CD1c-positive myeloid dendritic cell (primary cell): ENCODE measurements around the gene EIF1AD.
"Not testable (repeated sequence)": the region's sequence is repeated elsewhere in the genome, so short reads cannot be mapped to it uniquely, and the experiment has no call there.

Experiments used
- DNase-seq: peaks from one replicate; pipeline ENCODE4 v3.0.0-alpha.2; 2016; ENCODE audit errors: extremely low spot score

Gene EIF1AD

DNA sequence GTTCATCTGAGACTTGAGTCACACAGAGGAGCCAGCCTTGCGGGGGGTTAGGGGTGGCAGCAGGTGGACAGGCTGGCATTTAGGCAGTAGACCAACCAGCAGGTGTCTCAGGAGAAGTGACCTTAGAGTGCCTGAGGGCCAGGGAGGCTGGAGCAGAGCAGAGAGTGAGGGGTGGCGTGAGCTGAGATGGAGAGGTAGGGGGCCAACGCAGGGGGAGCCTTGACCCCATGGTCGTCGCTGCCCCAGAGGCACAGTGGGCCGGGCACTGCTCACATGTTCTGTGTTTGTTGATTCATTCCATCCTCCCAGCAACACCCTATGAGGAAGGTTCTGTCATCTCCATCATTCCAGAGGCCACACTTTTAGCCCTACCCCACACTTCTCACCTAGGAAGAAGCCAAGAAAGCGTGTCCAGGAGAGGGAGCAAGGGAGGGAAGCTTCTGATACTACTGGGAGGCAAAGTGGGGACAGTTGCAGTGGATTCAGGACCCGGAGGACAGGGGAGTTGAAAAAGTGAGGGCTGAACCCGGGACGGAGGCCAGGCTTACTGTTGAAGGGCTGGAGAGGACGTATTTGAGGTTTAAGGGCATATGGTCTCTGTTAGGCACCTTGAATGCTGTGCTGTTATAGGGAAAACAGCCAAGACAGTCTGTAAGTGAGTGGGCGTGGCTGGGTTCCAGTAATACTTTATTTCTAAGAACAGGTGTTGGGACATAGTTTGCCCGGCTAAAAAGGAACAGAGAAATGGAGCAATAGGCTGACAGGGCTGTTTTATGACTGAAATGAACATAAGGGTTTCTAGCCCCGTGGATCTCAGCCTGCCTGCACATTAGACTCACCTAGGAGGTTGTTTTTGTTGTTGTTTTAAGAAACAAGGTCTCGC is 33.1 kb downstream of the EIF1AD start:
- peak; percentile 86 for DNase-seq

DNA sequence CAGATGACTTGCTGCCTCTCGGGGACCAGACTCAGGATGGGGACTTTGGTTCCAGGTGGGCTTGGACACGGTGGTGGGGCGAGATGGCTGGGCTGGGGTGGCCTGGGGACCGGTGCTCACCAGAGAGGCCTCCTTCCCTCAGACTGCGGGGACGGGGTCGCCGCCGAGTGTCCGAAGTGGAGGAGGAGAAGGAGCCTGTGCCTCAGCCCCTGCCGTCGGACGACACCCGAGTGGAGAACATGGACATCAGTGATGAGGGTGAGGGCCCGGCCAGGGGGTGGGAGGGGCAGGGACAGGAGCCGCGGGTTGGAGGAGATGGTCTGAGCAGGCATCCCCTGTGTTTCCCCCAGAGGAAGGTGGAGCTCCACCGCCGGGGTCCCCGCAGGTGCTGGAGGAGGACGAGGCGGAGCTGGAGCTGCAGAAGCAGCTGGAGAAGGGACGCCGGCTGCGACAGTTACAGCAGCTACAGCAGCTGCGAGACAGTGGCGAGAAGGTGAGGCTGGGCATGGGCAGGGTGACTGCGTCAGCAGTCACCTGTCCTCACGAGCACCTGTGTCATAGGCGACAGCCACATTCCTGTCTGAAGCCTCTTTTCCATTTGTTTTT is 34.5 kb downstream of the EIF1AD start:
- no peak for DNase-seq

DNA sequence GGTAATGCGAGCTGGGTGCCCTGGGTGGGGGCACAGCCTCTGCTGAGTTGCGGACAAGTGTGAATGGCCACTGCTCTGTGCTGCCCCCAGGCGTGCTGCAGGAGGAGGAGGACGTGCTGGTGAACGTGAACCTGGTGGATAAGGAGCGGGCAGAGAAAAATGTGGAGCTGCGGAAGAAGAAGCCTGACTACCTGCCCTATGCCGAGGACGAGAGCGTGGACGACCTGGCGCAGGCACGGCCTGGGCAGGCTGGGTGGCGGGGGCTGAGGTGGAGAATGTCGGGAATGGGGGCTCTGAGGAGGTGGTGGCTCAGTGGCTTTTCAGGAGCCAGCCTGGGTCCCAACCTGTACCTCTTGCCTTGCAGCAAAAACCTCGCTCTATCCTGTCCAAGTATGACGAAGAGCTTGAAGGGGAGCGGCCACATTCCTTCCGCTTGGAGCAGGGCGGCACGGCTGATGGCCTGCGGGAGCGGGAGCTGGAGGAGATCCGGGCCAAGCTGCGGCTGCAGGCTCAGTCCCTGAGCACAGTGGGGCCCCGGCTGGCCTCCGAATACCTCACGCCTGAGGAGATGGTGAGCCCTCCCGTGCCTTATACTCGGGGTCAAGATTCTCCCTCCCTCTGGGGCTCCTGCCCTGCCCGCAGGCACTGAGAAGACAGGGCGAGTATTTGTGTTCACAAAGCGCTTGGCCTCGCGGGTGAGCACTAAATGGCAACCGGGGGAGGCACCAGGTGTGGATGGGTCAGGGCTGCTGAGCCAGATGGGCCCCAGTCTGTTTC is 35.8 kb downstream of the EIF1AD start:
- DNase-seq, result no peak

DNA sequence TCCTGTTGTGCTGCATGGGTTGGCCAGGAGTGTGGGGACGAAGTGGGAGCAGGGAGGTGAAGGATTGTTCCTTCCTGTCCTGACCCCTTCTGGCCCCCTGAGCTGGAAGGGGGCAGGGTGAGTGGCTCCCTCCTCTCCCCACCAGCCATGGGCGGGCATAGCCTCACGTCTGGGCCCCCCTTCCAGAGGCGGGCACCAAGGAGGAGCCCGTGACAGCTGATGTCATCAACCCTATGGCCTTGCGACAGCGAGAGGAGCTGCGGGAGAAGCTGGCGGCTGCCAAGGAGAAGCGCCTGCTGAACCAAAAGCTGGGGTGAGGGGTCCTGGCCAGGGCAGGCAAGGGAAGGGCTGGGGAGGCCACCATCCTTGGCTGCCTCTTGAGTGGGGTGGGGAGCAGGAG is 37.1 kb downstream of the EIF1AD start:
- DNase-seq, result no peak

DNA sequence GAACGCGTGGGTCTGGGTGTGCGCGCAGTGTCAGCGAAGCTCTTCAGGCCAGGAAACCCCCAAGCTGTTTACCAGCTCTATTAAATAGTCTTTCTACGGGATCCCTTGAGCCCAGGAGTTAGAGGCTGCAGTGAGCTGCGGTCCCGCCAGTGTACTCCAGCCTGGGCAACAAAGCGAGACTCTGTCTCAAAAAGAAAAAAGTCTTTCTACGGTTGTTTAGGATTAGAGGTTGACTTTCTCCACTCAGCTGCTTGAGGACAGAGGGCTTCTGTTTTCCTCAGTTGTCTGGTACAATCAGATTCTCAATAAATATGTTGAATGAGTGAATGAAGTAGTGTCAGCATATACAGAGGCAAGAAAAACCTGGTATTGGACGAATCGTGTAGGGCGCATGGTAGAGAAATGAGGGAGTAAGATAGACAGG is 39.8 kb downstream of the EIF1AD start:
- DNase-seq, result no peak

DNA sequence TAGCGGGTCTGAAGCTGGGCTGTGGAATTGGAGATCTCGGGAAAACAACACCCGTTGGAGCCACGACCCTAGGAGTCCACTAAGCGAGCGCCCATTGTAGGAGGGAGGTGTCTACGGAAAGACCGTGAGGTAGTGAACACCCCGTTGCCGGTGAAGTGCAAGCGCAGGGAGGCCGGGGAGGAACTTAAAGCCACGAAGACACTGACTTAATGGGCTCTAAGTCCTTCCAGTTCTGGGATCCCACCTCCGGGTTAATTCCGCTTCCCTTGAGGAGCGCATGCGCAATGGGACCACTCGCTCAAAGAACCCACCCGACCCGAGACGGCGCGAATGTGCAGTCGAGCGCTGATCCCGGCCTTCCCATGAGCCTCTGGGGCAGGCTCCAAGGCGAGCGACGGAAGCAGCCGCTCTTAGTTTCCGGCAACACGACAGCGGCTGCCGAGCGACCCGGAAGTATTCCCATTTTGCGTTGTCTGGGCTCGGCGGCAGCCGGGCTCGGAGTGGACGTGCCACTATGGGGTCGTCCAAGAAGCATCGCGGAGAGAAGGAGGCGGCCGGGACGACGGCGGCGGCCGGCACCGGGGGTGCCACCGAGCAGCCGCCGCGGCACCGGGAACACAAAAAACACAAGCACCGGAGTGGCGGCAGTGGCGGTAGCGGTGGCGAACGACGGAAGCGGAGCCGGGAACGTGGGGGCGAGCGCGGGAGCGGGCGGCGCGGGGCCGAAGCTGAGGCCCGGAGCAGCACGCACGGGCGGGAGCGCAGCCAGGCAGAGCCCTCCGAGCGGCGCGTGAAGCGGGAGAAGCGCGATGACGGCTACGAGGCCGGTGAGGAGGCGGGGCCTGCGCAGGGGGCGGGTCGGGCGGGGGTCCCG is 40.5 kb downstream of the EIF1AD start, which contains the start of gene SART1:
SART1 (plus strand) TSS at position 468 of the 874 bp plus-strand sequence; CDS start at position 515, 47 bp downstream.
- DNase-seq, result peak; percentile 98

DNA sequence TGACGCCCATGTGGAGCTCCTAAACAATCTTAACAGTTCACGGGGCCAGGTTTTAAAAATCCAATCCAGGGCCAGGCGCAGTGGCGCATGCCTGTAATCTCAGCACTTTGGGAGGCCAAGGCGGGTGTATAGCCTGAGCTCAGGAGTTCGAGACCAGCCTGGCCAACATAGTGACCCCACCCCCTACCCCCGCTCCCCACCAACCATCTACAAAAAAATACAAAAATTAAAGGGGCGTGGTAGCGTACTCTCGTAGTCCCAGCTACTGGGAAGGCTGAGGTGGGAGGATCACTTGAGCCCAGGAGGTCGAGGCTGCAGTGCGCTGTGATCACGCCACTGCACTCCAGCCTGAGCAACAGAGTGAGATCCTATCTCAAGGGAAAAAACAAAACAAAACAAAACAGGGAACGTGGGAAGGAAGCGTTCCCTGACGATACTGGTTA is 41.1 kb downstream of the EIF1AD start:
- no peak for DNase-seq

DNA sequence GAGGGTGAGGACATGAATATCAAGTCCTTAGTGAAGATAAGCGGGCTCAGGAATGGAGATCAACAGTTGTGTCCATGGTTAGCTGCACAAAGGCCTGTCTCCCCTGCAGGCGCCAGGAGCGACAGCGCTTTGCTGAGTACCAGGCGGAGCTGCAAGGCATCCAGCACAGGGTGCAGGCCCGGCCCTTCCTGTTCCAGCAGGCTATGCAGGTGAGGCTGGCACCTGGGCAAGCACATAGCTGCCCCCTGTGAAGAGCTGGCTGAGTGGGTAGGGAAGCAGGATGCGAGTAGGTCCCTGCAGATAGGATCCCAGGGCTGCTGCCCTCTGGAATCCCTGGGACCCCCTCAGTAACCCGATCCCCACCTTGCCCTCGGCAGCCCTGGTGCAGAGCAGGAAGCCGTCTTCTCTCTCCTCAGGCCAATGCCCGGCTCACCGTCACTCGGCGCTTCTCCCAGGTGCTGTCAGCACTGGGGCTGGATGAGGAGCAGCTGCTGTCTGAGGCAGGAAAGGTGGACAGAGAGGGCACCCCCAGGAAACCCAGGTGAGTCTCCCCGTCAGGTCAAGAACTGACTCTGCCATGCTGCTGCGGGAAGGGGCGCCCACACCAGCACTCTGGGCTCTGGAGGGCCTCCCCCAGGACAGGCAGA is 43.1 kb downstream of the EIF1AD start:
- no peak for DNase-seq

DNA sequence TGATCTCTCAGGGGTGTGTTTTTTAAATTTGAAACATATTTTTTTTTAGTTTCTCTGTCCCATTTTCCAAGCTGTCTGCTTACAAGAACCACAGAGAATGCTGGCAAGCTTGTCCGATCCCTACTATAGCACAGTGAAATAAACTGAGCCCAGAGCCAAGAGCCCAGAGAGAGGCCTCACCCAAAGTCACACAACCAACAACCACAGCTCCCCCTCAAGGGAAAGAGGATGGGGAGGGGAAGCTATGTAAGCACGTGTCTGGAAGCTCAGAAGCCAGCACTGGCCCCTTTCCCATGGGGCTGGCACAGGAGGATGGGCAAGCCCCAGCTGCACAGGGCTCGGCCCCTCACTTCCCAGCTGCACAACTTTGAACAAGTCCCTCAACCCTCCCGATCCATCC is 43.7 kb downstream of the EIF1AD start:
- DNase-seq, result no peak

DNA sequence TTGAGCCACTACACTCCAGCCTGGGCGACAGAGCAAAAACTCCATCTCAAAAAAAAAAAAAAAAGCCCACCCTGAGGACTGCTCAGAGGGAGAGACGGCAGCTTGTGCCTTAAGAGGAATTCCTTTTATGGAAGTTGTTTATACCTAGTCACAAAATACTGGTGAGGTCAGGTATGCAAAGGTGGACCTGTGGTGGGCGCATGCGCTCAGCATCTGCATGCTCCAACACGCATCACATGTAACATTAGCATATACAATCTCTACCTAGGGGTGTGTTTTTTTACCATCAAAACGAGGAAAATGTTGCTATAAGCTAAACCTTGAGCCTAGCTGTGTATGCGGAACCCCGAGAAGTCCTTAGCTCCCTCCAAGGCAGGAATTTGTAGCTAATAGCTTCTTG is 47.2 kb downstream of the EIF1AD start:
- DNase-seq, result no peak

DNA sequence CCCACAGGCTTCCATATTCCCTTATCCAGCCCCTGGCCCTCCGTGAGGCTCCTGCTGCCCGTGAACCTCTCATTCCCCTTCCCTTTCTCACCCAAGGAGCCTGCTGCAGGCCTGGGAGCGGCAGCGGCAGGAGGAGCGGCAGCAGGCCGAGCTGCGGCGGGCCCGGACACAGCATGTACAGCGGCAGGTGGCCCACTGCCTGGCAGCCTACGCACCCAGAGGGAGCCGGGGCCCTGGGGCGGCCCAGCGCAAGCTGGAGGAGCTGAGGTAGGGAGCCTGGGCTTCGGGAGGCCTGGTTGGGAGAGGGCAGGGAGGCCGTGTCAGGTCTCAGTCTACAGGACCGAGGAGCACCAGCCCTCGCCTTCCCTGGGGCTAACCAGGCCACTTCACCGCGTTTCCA is 48.5 kb downstream of the EIF1AD start:
- no peak for DNase-seq

DNA sequence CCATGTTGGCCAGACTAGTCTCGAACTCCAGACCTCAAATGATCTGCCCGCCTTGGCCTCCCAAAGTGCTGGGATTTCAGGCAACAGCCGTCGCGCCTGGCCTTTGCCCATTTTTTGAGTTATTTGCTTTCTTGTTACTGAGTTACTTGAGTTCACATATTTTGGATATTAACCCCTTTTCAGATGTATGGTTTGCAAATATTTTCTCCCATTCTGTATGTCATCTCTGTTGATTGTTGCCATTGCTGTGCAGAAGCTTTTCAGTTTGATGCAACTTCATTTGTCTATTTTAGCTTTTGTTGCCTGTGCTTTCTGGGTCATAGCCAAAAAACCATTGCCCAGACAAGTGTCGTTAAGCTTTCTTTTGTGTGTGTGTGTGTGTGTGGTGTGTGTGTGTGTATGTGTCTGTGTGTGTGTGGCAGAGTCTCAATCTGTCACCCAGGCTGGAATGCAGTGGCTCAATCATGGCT is 49.9 kb downstream of the EIF1AD start:
- no peak for DNase-seq

DNA sequence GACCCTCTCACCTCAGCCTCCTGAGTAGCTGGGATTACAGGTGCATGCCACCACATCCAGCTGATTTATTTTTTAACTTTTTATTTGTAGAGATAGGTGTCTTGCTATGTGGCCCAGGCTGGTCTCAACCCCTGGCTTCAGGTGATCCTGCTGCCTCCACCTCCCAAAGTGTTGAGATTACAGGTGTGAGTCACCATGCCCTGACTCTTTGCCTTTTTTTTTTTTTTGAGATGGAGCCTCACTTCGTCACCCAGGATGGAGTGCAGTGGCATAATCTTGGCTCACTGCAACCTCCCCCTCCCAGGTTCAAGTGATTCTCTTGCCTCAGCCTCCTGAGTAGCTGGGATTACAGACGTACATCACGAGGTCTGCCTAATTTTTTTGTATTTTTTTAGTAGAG is 50.3 kb downstream of the EIF1AD start:
- not testable (repeated sequence) for DNase-seq

DNA sequence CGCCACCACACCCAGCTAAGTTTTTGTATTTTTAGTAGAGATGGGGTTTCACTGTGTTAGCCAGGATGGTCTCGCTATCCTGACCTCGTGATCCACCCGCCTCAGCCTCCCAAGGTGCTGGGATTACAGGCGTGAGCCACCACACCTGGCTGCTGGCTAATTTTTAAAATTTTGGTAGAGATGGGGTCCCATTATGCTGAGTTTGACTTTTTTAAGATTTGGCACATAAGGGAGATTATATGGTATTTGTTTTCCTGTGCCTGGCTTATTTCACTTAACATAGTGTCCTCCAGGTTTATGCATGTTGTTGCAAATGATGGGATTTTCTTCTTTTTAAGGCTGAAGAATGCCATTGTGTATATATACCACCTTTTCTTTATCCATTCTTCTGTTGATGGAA is 51.2 kb downstream of the EIF1AD start:
- not testable (repeated sequence) for DNase-seq

DNA sequence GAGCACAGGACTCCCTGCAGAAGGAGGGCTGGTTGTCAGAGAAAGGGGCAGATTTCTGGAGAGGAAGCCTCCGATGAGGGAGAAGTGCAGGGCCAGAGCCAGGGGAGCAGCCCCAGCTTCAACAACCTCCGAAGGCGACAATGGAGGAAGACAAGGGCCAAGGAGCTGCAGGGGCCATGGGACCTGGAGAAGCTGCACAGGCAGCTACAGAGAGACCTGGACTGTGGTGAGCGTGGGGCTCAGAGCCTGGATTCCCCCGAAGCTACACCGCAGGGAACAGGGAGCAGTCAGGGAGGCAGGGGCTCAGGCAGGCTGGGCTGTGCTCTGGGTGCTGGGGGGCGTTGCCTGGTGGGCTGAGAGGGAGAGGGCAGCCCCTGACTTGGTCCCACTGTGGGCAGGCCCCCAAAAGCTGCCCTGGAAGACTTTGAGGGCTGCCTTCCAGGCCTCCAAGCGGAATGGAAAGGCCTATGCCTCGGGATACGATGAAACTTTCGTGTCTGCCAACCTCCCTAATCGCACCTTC is 54.3 kb downstream of the EIF1AD start:
- DNase-seq, result no peak

DNA sequence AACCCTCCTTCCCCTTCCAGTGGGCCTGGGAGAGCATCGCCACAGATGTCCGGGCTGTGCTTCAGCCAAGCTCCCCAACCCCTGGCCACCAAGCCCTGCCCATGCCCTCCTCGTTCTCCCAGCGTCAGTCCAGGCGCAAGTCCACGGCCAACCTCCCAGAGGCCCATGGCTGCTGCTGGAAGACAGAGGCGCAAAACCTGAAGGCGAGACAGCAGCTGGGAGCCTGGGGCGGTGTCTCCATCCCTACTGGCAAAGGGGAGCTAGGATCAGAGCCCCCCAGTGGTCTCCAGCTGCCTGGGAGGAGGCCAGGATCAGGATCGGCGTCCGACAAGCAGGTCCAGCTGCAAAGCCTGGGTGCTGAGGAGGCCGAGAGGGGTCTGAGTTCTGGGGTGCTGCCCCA is 54.8 kb downstream of the EIF1AD start:
- no peak for DNase-seq

DNA sequence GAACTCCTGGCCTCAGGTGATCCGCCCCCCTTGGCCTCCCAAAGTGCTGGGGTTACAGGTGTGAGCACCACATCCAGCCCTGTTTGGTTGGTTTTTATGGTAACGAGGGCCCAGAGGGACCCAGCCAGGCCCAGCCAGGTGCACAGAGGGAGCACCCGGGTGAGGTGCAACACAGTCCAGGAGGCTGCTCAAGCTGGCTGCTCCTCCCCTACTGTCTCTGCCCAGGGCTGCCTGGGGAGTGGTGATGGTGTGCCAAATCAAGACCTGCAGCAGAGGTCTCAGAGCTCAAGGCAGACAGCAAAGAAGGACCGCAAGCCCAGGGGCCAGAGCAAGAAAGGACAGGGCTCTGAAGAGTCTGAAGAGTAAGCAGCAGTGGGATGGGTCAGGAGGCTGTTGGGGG is 55.3 kb downstream of the EIF1AD start:
- no peak for DNase-seq
